Ovary (tissue), 9 donors: ENCODE measurements around the gene ORMDL2. TPM values are rescaled to one million over a fixed set of nuclear protein-coding genes. Genes with fewer than 3 reads are reported as not detected.
"Not testable (repeated sequence)": the region's sequence is repeated elsewhere in the genome, so short reads cannot be mapped to it uniquely, and the experiment has no call there.

ENCODE experiments used
- DNase-seq, 5 donors: peaks; one replicate each; pipeline ENCODE4 v3.0.0-alpha.2; 2019 to 2020
- H3K27ac ChIP-seq, 2 donors: fragments of 200-600 bp; one replicate each; pipeline versions ENCODE4 v1.5.1 to v1.8.0; 2019 to 2022
- H3K27me3 ChIP-seq: fragments of 200-600 bp; one replicate; pipeline ENCODE4 v1.8.0; 2022
- H3K36me3 ChIP-seq: fragments of 200-600 bp; sonication (generic); one replicate; pipeline ENCODE4 v1.5.1; 2019
- H3K4me1 ChIP-seq: one replicate; pipeline ENCODE4 v1.8.1; 2013; ENCODE audit warnings: mild to moderate bottlenecking, moderate library complexity; ENCODE audit not compliant: insufficient read depth
- H3K4me3 ChIP-seq: fragments of 200-600 bp; sonication (generic); one replicate; pipeline ENCODE4 v1.5.1; 2017
- H3K9me3 ChIP-seq, 2 donors: fragments of 200-600 bp in 1 of 2; sonication (generic) in 1 of 2; one replicate each; pipeline versions ENCODE4 v1.5.1 to v1.8.1; 2013 to 2019; ENCODE audit warnings: mild to moderate bottlenecking in 1 of 2, moderate library complexity in 1 of 2
- CTCF ChIP-seq, 3 donors: fragments of 450-650 bp in 2 of 3; fragments of 200-600 bp in 1 of 3; IDR thresholded peaks; one replicate each; pipeline versions ENCODE4 v1.5.1 to v1.8.0; 2016 to 2022; ENCODE audit warnings: antibody characterized with exemption in 3 of 3, mild to moderate bottlenecking in 1 of 3
- EP300 ChIP-seq: sonication (generic); formaldehyde crosslinking; IDR thresholded peaks from one replicate; pipeline ENCODE4 v1.6.1; 2017; ENCODE audit warnings: antibody characterized with exemption
- POLR2A ChIP-seq: fragments of 450-650 bp; IDR thresholded peaks from one replicate; pipeline ENCODE4 v1.6.1; 2017; ENCODE audit warnings: antibody characterized with exemption, mild to moderate bottlenecking, moderate library complexity
- WGBS, 3 donors: extraction: QIAGEN DNeasy Blood & Tissue Kit in 1 of 3; methylation state at CpG; one replicate each; pipeline versions ENCODE4 v1.1.5 to v1.1.7; 2013 to 2017; 5-methylcytosine and 5-hydroxymethylcytosine counted together
- intact Hi-C, 4 donors: fragments of 100-400 bp; cut with DNase I; formaldehyde crosslinking; loops; one replicate each; pipeline versions ENCODE4 v1.11.0 to v1.15.1; 2022 to 2023
- polyA plus RNA-seq, 2 donors: library from polyadenylated mRNA; stranded (reverse); fragments of 200-250 nt in 1 of 2; fragments of 350-450 nt in 1 of 2; fragmentation: Illumina TruSeq in 1 of 2; extraction: RNeasy Lipid Tissue Mini Kit (QIAGEN cat#74804) in 1 of 2; gene quantifications; one replicate each; pipeline ENCODE4 v1.2.3, GENCODE V29; 2013 to 2014
- total RNA-seq, 7 donors: library from RNA; depleted of rRNA in 2 of 7; stranded (reverse); fragments of >200 nt in 2 of 7; fragmentation: NEBNext Ultra II Directional in 3 of 7; extraction: Animal tissue kit (Norgen Biotek cat#: 25700) in 3 of 7; gene quantifications; one replicate each; pipeline versions ENCODE4 v1.1.0 to v1.2.4, GENCODE V29; 2016 to 2023
- donor health status: DM: no; HTN: no; CAD: no; lungs with moderate emphysema.
- donor health status: DM: no; HTN: no; CAD: no.
- donor health status: Bipolar disorder and iron deficiency.
- donor health status: DM: yes; HTN: yes; CAD: no.
- donor health status: DM: no; HTN: no; CAD: no.
- donor health status: DM: yes; HTN: yes; CAD: no.

Gene ORMDL2
- total and polyA plus RNA-seq, 9 donors, result 8.6 to 38.9 (median 20.8) TPM

GRCh38 chr12:55850893-55851292, 33.1 kb downstream of the ORMDL2 start:
- H3K9me3 ChIP-seq, result no peaks in the 10 kb centered on the region
- H3K27ac ChIP-seq, result no peak overlapping the region
- intact Hi-C loops, result no loop called here
- no peak for TF ChIP-seq POLR2A
- TF ChIP-seq CTCF (IDR thresholded peaks at IDR 0.05), result no peak
- TF ChIP-seq EP300, result no peak
- H3K4me1 ChIP-seq, result peaks cover 9% of the 10 kb centered on the region
- H3K27me3 ChIP-seq, result no peaks in the 10 kb centered on the region
- DNase-seq, result no peak
- no peaks in the 10 kb centered on the region for H3K36me3 ChIP-seq
- no peak overlapping the region for H3K4me3 ChIP-seq
- WGBS, 3 donors, result 63 to 81% (median 67%) methylated on average over 3 of the region's 3 CpGs

GRCh38 chr12:55852740-55853139, 34.9 kb downstream of the ORMDL2 start:
- no peak for DNase-seq
- Histone ChIP-seq H3K36me3 (no peaks in the 10 kb centered on the region), H3K9me3 (no peaks in the 10 kb centered on the region), H3K27ac (no peak overlapping the region), H3K4me1 (peaks cover 5% of the 10 kb centered on the region), H3K27me3 (no peaks in the 10 kb centered on the region), H3K4me3 (no peak overlapping the region)
- intact Hi-C loops, result no loop called here
- 38 to 58% (median 52%) methylated on average over 1 of the region's 1 CpG for WGBS, 3 donors
- TF ChIP-seq EP300 (no peak), CTCF (IDR thresholded peaks at IDR 0.05) (no peak), POLR2A (no peak)

- Histone ChIP-seq H3K27ac (no peak overlapping the region), H3K9me3 (peaks cover 0 to 3% of the 10 kb centered on the region in 2 donors), H3K27me3 (no peaks in the 10 kb centered on the region), H3K4me3 (no peak overlapping the region), H3K36me3 (no peaks in the 10 kb centered on the region), H3K4me1 (no peaks in the 10 kb centered on the region)
- TF ChIP-seq EP300 (no peak), CTCF (IDR thresholded peaks at IDR 0.05) (no peak), POLR2A (no peak)
- 92 to 95% (median 94%) methylated on average over 8 of the region's 8 CpGs for WGBS, 3 donors
- DNase-seq, result no peak
- intact Hi-C loops, result no loop called here
Measured at GRCh38 chr12:55861396-55861795, 43.6 kb downstream of the ORMDL2 start.

GRCh38 chr12:55861871-55862270, 44.0 kb downstream of the ORMDL2 start:
- WGBS, 3 donors, result 78 to 88% (median 79%) methylated on average over 3 of the region's 3 CpGs
- intact Hi-C loops, result no loop called here
- Histone ChIP-seq H3K36me3 (no peaks in the 10 kb centered on the region), H3K27ac (no peak overlapping the region), H3K27me3 (no peaks in the 10 kb centered on the region), H3K4me3 (no peak overlapping the region), H3K4me1 (no peaks in the 10 kb centered on the region), H3K9me3 (peaks cover 0 to 3% of the 10 kb centered on the region in 2 donors)
- no peak for TF ChIP-seq CTCF (IDR thresholded peaks at IDR 0.05)
- no peak for TF ChIP-seq POLR2A
- no peak for DNase-seq

GRCh38 chr12:55862286-55862685, 44.4 kb downstream of the ORMDL2 start:
- no peak for DNase-seq
- H3K4me1 ChIP-seq, result no peaks in the 10 kb centered on the region
- no peaks in the 10 kb centered on the region for H3K36me3 ChIP-seq
- H3K4me3 ChIP-seq, result no peak overlapping the region
- H3K27ac ChIP-seq, result no peak overlapping the region
- intact Hi-C loops, result no loop called here
- H3K9me3 ChIP-seq, result peaks cover 0 to 3% of the 10 kb centered on the region in 2 donors
- TF ChIP-seq POLR2A (no peak), CTCF (IDR thresholded peaks at IDR 0.05) (no peak), EP300 (no peak)
- H3K27me3 ChIP-seq, result no peaks in the 10 kb centered on the region

GRCh38 chr12:55862931-55863330, 45.1 kb downstream of the ORMDL2 start:
- WGBS, 3 donors, result 95 to 97% (median 97%) methylated on average over 13 of the region's 13 CpGs
- H3K36me3 ChIP-seq, H3K27me3 ChIP-seq, H3K27ac ChIP-seq, H3K4me1 ChIP-seq, intact Hi-C loops, H3K9me3 ChIP-seq, DNase-seq, H3K4me3 ChIP-seq: not testable (repeated sequence)
